ENCODE data around the gene LRRC3C. TPM values are rescaled to one million over a fixed set of nuclear protein-coding genes. Genes with fewer than 3 reads are reported as not detected.

Gene LRRC3C
- total and polyA plus RNA-seq, 10 donors: 0.08 TPM; not detected in 9

- DNase-seq: no peak
- Histone ChIP-seq H3K9me3 (no peaks in the 10 kb centered on the region), H3K27ac (peak overlapping the region in 1 of 8 donors; percentile 38), H3K4me3 (no peak overlapping the region), H3K27me3 (replicated peaks in 1 of 7) (no peaks in the 10 kb centered on the region), H3K4me1 (peaks cover 0 to 26% (median 12%) of the 10 kb centered on the region in 6 donors), H3K36me3 (no peaks in the 10 kb centered on the region)
- intact Hi-C loops (cut with DNase I; ENCODE audit: low total_unique reads): no loop called here
- WGBS, 5 donors: 52 to 68% (median 67%) methylated on average over 2 of the region's 2 CpGs
- no peak for TF ChIP-seq POLR2AphosphoS5 (IDR thresholded peaks at IDR 0.05)
- no peak for TF ChIP-seq POLR2A (IDR thresholded peaks at IDR 0.05)
- TF ChIP-seq CTCF (IDR thresholded peaks at IDR 0.05 in 8 of 11, conservative IDR thresholded peaks at IDR 0.05 in 3 of 11): no peak
These were observed 21.5 kb downstream of the LRRC3C start for GRCh38 chr17:39949028-39949427.

- TF ChIP-seq CTCF (IDR thresholded peaks at IDR 0.05 in 8 of 11, conservative IDR thresholded peaks at IDR 0.05 in 3 of 11) (no peak), POLR2A (IDR thresholded peaks at IDR 0.05) (no peak), POLR2AphosphoS5 (IDR thresholded peaks at IDR 0.05) (no peak)
- peaks cover 0 to 26% (median 12%) of the 10 kb centered on the region in 6 donors for H3K4me1 ChIP-seq
These were observed 23.4 kb downstream of the LRRC3C start for GRCh38 chr17:39950871-39951348.

DNA sequence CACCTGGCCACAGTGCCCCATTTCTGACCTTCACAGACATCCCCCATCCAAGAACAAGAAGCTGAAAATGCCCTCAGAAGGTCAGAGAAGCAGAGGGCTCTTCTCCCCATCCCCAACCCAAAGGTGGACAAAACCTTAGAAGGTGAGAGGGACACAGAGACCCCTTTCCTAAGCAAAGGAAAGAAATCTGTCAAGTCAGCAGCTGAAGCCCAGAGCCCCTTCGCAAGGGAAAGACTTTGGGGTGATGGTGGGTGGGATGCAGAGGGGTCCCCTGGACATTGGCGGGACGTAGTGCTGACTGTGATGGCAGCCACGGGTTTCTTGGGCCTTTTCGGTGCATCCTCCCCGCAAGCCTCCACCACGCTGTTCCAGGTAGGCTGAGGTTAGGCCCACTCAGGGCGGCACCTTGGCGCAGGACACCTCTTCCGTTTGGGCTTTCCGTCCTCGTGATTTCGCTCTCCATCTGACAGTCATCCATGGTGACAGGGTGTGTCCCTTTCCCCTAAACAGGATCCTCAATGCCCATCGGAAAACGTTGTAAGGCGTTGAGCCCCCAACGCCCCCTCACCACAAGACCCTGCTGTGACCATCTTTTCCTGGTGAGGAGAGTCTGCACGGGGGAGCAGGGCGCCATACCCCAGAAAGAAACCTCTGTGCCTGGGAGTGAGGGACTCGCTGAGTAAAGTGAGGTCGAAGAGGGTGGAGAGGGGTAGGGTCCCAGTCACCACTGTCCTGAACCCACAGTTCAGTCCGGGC, 24.6 kb downstream of the LRRC3C start:
- Histone ChIP-seq H3K27ac (peak overlapping the region in 5 of 8 donors; percentile 39 to 83 (median 60)), H3K4me3 (peak overlapping the region in 7 of 8 donors; percentile 22 to 68 (median 38)), H3K36me3 (no peaks in the 10 kb centered on the region), H3K27me3 (replicated peaks in 1 of 7) (no peaks in the 10 kb centered on the region), H3K4me1 (peaks cover 0 to 26% (median 12%) of the 10 kb centered on the region in 6 donors), H3K9me3 (no peaks in the 10 kb centered on the region)
- intact Hi-C loops (cut with DNase I; ENCODE audit: low total_unique reads): no loop called here
- 62 to 67% (median 64%) methylated on average over 21 to 22 of the region's 22 CpGs for WGBS, 5 donors
- TF ChIP-seq POLR2AphosphoS5 (IDR thresholded peaks at IDR 0.05) (no peak), CTCF (IDR thresholded peaks at IDR 0.05 in 8 of 11, conservative IDR thresholded peaks at IDR 0.05 in 3 of 11) (no peak), POLR2A (IDR thresholded peaks at IDR 0.05) (no peak)
- peak; percentile 87 for DNase-seq

More at GRCh38 chr17:39950871-39951348, 23.4 kb downstream of the LRRC3C start:
- Histone ChIP-seq H3K9me3 (no peaks in the 10 kb centered on the region), H3K27me3 (replicated peaks in 1 of 7) (no peaks in the 10 kb centered on the region), H3K27ac (no peak overlapping the region), H3K36me3 (no peaks in the 10 kb centered on the region), H3K4me3 (no peak overlapping the region)
- intact Hi-C loops (cut with DNase I; ENCODE audit: low total_unique reads): no loop called here
- DNase-seq: no peak
- WGBS, 5 donors: 69 to 74% (median 71%) methylated on average over 5 of the region's 5 CpGs
